Stomach (tissue), 9 donors: ENCODE results near the gene CLUH. TPM values are rescaled to one million over a fixed set of nuclear protein-coding genes. Genes with fewer than 3 reads are reported as not detected.

ENCODE experiments used
- DNase-seq, 2 donors: peaks; one replicate each; pipeline versions ENCODE4 v3.0.0 to v3.0.0-alpha.2; 2013 to 2019
- H3K27ac ChIP-seq, 5 donors: fragments of 200-600 bp in 4 of 5; sonication (generic) in 4 of 5; one replicate each; pipeline ENCODE4 v1.5.1; 2013 to 2019; ENCODE audit warnings: mild to moderate bottlenecking in 1 of 5, moderate library complexity in 1 of 5
- H3K27me3 ChIP-seq, 3 donors: fragments of 200-600 bp; sonication (generic); one replicate each; pipeline ENCODE4 v1.5.1; 2017 to 2019; ENCODE audit warnings: mixed run types in 1 of 3
- H3K36me3 ChIP-seq, 4 donors: fragments of 200-600 bp; sonication (generic); 1 replicate in 3 of 4; 2 replicates in 1 of 4; pipeline ENCODE4 v1.5.1; 2016 to 2019
- H3K4me1 ChIP-seq, 4 donors: fragments of 200-600 bp; sonication (generic); one replicate each; pipeline ENCODE4 v1.5.1; 2016 to 2019
- H3K4me3 ChIP-seq, 4 donors: fragments of 200-600 bp; sonication (generic) in 3 of 4; one replicate each; pipeline ENCODE4 v1.5.1; 2016 to 2019; ENCODE audit warnings: mild to moderate bottlenecking in 1 of 4
- H3K9me3 ChIP-seq, 4 donors: fragments of 200-600 bp; sonication (generic); one replicate each; pipeline ENCODE4 v1.5.1; 2016 to 2019
- EP300 ChIP-seq: sonication (generic); formaldehyde crosslinking; IDR thresholded peaks from one replicate; pipeline ENCODE4 v1.6.1; 2017; ENCODE audit warnings: antibody characterized with exemption
- POLR2A ChIP-seq, 4 donors: fragments of 450-650 bp; IDR thresholded peaks; one replicate each; pipeline ENCODE4 v1.6.1; 2016; ENCODE audit warnings: antibody characterized with exemption in 4 of 4, control low read depth in 2 of 4, mild to moderate bottlenecking in 1 of 4, moderate library complexity in 1 of 4
- POLR2AphosphoS5 ChIP-seq, 3 donors: sonication (generic); formaldehyde crosslinking; IDR thresholded peaks; one replicate each; pipeline ENCODE4 v1.6.1; 2016; ENCODE audit warnings: antibody characterized with exemption in 3 of 3
- WGBS, 5 donors: extraction: QIAGEN DNeasy Blood & Tissue Kit in 3 of 5; methylation state at CpG; one replicate each; pipeline versions ENCODE4 v1.1.5 to v1.1.7; 2013 to 2018; 5-methylcytosine and 5-hydroxymethylcytosine counted together
- intact Hi-C: fragments of 100-400 bp; cut with DNase I; formaldehyde crosslinking; loops from one replicate; pipeline ENCODE4 v1.15.1; 2023; ENCODE audit warnings: low total_unique reads
- polyA plus RNA-seq, 3 donors: library from polyadenylated mRNA; stranded (reverse); fragments of 200-250 nt; gene quantifications; one replicate each; pipeline ENCODE4 v1.2.3, GENCODE V29; 2013
- total RNA-seq, 5 donors: library from RNA; depleted of rRNA; stranded (reverse); fragments of >200 nt; gene quantifications; one replicate each; pipeline versions ENCODE4 v1.1.0 to v1.2.3, GENCODE V29; 2014 to 2016
- TF ChIP-seq, protein P1 (sequence below), 7 experiments: fragments of 450-650 bp in 4 of 7; fragments of 200-600 bp in 3 of 7; sonication (generic) in 3 of 7; IDR thresholded peaks; one replicate each; pipeline ENCODE4 v1.5.1; 2016 to 2019; ENCODE audit warnings: antibody characterized with exemption in 7 of 7, control low read depth in 2 of 7, mild to moderate bottlenecking in 1 of 7
- donor health status: healthy with polysubstance abuse.
- donor health status: Bipolar disorder and iron deficiency.
- donor health status: healthy.

Gene CLUH
- total and polyA plus RNA-seq, 8 donors = 17.6 to 417 (median 45.6) TPM

DNA sequence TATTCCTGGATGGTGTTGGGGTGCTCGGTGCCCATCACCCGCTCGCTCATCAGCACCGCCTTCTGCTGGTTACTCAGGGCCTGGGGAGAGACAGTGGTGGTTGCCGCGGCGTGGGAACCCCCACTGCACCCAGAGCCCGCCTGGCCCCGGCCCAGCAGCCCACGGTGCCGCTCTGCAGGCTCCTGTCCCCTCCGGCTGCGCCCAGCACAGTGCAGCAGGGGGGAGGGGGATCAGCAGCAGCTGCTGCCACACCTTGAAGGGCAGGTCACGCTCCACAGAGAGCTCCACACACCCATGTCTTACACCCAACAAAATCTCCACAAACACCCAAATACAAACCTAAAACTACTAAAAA lies 18.8 kb downstream of the CLUH start:
- Histone ChIP-seq H3K36me3 (peaks cover 73 to 84% (median 81%) of the 10 kb centered on the region in 4 donors), H3K27me3 (no peaks in the 10 kb centered on the region), H3K27ac (no peak overlapping the region), H3K9me3 (no peaks in the 10 kb centered on the region), H3K4me1 (peaks cover 8 to 26% (median 17%) of the 10 kb centered on the region in 4 donors), H3K4me3 (no peak overlapping the region)
- no peak for TF ChIP-seq POLR2A (IDR thresholded peaks at IDR 0.05)
- TF ChIP-seq, protein P1, sequence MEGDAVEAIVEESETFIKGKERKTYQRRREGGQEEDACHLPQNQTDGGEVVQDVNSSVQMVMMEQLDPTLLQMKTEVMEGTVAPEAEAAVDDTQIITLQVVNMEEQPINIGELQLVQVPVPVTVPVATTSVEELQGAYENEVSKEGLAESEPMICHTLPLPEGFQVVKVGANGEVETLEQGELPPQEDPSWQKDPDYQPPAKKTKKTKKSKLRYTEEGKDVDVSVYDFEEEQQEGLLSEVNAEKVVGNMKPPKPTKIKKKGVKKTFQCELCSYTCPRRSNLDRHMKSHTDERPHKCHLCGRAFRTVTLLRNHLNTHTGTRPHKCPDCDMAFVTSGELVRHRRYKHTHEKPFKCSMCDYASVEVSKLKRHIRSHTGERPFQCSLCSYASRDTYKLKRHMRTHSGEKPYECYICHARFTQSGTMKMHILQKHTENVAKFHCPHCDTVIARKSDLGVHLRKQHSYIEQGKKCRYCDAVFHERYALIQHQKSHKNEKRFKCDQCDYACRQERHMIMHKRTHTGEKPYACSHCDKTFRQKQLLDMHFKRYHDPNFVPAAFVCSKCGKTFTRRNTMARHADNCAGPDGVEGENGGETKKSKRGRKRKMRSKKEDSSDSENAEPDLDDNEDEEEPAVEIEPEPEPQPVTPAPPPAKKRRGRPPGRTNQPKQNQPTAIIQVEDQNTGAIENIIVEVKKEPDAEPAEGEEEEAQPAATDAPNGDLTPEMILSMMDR (IDR thresholded peaks at IDR 0.05) = no peak
- no peak for TF ChIP-seq EP300
- no peak for TF ChIP-seq POLR2AphosphoS5 (IDR thresholded peaks at IDR 0.05)
- intact Hi-C loops = no loop called here
- peak in 1 of 2 donors; percentile 17 for DNase-seq
- WGBS, 5 donors = 85 to 95% (median 90%) methylated on average over 10 to 14 of the region's 14 CpGs

DNA sequence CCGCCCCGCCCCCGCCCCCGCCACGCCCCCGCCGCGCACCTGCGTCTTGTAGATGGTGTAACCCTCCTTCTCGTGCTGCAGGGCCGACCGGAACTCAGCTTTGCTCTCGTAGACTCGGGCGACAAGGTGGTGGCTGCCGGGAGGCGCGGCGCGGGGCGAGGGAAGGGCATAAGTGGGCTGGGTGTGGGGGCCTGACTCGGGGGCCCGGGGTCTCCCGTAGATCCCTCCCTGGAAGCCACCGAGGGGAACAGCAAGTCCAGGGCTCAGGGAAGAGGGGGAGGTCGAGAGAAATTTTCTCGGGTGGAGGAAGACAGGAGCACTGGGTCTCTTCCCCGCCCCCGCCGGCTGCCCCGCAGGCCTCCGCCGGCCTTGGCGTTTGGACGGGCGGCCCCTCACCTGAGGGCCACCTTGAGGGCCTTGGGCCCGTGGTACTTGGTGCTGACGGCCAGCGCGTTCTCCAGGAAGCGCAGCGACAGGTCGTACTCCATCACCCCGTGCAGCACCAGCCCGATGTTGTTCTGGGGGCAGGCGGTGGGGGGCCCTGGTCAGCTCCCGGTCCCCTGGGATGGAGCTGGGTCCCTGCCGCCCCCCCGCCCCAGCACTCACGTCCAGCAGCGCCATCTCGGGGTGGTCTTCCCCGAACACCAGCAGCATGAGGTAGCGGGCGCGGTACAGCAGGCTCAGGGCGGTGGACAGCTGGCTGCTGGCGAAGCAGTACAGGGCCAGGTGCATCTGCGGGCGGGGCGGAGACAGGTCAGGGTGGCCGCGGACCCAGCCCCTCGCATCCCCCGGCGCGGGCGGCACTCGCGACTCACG lies 19.4 kb downstream of the CLUH start:
- Histone ChIP-seq H3K4me3 (no peak overlapping the region), H3K27ac (no peak overlapping the region), H3K27me3 (no peaks in the 10 kb centered on the region), H3K9me3 (no peaks in the 10 kb centered on the region), H3K36me3 (peaks cover 68 to 78% (median 75%) of the 10 kb centered on the region in 4 donors), H3K4me1 (peaks cover 8 to 32% (median 23%) of the 10 kb centered on the region in 4 donors)
- TF ChIP-seq POLR2A (IDR thresholded peaks at IDR 0.05) = no peak
- TF ChIP-seq EP300 = no peak
- no peak for TF ChIP-seq POLR2AphosphoS5 (IDR thresholded peaks at IDR 0.05)
- TF ChIP-seq, protein P1 (IDR thresholded peaks at IDR 0.05) = no peak
- DNase-seq = no peak
- intact Hi-C loops = no loop called here
- 83 to 95% (median 90%) methylated on average over 34 to 71 of the region's 71 CpGs for WGBS, 5 donors

DNA sequence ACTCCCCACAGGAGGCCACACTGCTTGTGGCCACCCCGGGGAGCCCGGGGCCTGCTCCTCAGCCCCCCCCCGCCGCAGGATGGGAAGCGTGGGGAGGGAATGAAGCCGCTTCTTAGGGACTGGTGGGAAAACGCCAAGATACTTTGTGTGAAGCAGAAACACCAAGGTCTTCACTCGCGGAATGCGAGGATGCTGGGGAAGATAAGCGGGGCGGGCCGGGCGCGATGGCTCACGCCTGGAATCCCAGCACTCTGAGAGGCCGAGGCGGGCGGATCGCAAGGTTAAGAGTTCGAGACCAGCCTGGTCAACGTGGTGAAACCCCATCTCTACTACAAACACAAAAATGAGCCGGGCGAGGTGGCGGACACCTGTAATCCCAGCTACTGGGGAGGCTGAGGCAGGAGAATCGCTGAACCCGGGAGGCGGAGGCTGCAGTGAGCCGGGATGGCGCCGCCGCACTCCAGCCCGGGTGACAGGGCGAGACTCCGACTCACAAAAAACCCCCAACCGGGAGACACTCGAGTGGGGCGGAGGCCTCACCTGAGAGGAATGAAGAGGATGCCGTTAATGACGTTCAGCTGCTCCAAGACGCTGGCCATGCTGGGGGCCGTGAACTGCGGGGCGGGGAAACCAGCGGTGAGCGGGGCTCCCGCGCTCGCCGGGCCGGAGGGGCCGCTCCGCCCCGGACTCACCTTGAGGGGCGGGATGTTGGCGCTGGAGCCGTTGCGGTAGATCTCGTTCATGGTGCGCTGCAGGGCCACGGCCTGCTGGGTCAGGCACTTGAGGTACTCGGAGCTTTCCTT lies 20.3 kb downstream of the CLUH start:
- DNase-seq = no peak
- peaks cover 58 to 69% (median 66%) of the 10 kb centered on the region in 4 donors for H3K36me3 ChIP-seq
- peaks cover 13 to 41% (median 31%) of the 10 kb centered on the region in 4 donors for H3K4me1 ChIP-seq
- no peak overlapping the region for H3K27ac ChIP-seq
- TF ChIP-seq, protein P1 (IDR thresholded peaks at IDR 0.05) = no peak
- TF ChIP-seq POLR2A (IDR thresholded peaks at IDR 0.05) (no peak), POLR2AphosphoS5 (IDR thresholded peaks at IDR 0.05) (no peak)
- no peaks in the 10 kb centered on the region for H3K27me3 ChIP-seq
- no peak overlapping the region for H3K4me3 ChIP-seq
- H3K9me3 ChIP-seq = no peaks in the 10 kb centered on the region
- WGBS, 5 donors = 92 to 96% (median 95%) methylated on average over 60 to 62 of the region's 62 CpGs
- intact Hi-C loops = no loop called here

DNA sequence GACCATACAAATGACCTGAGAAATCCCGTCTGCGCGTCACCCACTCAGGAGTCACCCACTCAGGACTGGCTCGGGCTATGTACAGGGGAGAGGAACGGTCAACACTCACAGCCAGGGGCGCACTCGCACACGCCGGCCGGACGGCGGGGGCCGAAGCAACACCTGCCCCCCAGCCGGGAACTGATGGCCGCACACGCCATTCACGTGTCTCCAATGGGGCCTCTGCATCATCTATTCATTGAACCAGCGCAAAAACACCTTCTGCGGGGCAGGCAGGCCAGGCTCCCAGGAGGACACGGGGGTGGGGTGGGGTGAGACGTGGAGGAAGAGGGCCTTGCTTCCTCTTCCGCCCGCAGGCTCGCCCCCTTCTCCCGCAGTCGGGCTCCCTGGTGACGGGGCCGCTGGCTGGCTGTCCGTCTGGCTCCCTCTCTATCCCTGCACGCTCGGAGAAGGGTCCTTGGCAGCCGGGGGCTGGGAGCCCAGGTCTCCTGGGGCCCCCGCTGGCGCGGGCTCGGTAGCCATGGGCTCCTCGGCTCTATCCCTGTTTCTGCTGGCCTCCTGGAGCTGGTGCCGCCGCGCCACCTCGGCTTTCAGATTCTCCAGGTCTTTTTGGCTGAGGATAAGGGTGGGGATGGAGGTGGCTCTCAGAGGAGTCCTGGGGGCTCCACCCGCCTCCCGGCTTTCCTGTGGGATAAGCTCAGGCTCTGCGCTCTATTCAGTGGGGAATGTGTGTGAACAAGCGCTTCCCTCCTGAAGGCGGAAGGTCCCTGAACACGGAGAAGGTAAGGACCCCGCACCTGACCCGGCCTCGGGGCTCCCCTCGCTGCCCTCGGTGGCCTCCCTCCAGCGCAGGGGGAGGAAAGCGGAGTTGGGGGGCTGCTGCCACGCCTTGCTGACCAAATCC lies 21.1 kb downstream of the CLUH start:
- no peak overlapping the region for H3K27ac ChIP-seq
- DNase-seq = no peak
- H3K36me3 ChIP-seq = peaks cover 50 to 61% (median 59%) of the 10 kb centered on the region in 4 donors
- H3K9me3 ChIP-seq = no peaks in the 10 kb centered on the region
- H3K27me3 ChIP-seq = no peaks in the 10 kb centered on the region
- no peak for TF ChIP-seq POLR2AphosphoS5 (IDR thresholded peaks at IDR 0.05)
- TF ChIP-seq POLR2A (IDR thresholded peaks at IDR 0.05) = no peak
- TF ChIP-seq, protein P1 (IDR thresholded peaks at IDR 0.05) = no peak
- TF ChIP-seq EP300 = no peak
- WGBS, 5 donors = 87 to 90% (median 89%) methylated on average over 24 to 55 of the region's 55 CpGs
- no peak overlapping the region for H3K4me3 ChIP-seq
- H3K4me1 ChIP-seq = peaks cover 13 to 44% (median 31%) of the 10 kb centered on the region in 4 donors
- intact Hi-C loops = no loop called here
